ENCODE results near the gene PLA1A. TPM values are rescaled to one million over a fixed set of nuclear protein-coding genes. Genes with fewer than 3 reads are reported as not detected.

Gene PLA1A
- polyA plus RNA-seq, 1 of the 3 experiments (the other 2 are of a cell fraction) = not detected

DNA sequence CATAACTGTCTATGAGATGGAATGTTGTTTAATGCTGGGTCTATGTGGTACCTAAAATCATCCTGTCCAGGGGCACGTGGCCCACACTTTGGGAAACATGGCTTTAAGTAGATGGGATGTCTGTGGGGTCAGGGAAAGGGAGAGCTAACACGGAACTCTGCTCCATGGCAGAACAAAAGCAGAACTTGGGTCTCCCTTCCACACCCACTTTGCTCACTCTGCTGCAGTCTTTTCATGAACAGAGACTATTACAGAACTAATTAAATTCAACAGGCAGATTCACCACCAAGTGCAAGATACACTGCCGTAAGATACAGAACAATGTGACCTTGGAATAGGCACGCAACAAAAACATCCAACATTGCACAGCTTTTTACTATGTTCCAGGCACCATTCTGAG lies 34.5 kb downstream of the PLA1A start:
- TF ChIP-seq YY1 (IDR thresholded peaks at IDR 0.05; ENCODE audit: low read depth) (no peak), TEAD4 (IDR thresholded peaks at IDR 0.05; ENCODE audit: borderline replicate concordance, insufficient read depth) (no peak), MAX (IDR thresholded peaks at IDR 0.05; ENCODE audit: low read depth) (no peak), FOXJ3 (CRISPR knock-in tag; IDR thresholded peaks at IDR 0.05) (no peak), FOSL2 (IDR thresholded peaks at IDR 0.05; ENCODE audit: borderline replicate concordance, low read depth) (no peak), NFIC (IDR thresholded peaks at IDR 0.05; ENCODE audit: borderline replicate concordance) (no peak), GABPA (IDR thresholded peaks at IDR 0.05; ENCODE audit: low read depth) (no peak), NRF1 (IDR thresholded peaks at IDR 0.05; ENCODE audit: low read depth, low read length) (no peak), MEF2A (IDR thresholded peaks at IDR 0.05; ENCODE audit: borderline replicate concordance, low read depth) (no peak), RAD21 (IDR thresholded peaks at IDR 0.05; ENCODE audit: low read length) (no peak), EP300 (IDR thresholded peaks at IDR 0.05; ENCODE audit: borderline replicate concordance in 1 of 2, low read depth in 1 of 2, low read length in 1 of 2) (no peak; a peak in 1 of 4 replicates), CTCF (IDR thresholded peaks at IDR 0.05) (no peak), GATA2 (CRISPR knock-in tag; IDR thresholded peaks at IDR 0.05) (no peak), SMC3 (IDR thresholded peaks at IDR 0.05; ENCODE audit: low read depth, low read length) (no peak)
- TF ChIP-seq, protein P1, sequence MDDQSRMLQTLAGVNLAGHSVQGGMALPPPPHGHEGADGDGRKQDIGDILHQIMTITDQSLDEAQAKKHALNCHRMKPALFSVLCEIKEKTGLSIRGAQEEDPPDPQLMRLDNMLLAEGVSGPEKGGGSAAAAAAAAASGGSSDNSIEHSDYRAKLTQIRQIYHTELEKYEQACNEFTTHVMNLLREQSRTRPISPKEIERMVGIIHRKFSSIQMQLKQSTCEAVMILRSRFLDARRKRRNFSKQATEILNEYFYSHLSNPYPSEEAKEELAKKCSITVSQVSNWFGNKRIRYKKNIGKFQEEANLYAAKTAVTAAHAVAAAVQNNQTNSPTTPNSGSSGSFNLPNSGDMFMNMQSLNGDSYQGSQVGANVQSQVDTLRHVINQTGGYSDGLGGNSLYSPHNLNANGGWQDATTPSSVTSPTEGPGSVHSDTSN (IDR thresholded peaks at IDR 0.05) = no peak
- TF ChIP-seq, protein P2, sequence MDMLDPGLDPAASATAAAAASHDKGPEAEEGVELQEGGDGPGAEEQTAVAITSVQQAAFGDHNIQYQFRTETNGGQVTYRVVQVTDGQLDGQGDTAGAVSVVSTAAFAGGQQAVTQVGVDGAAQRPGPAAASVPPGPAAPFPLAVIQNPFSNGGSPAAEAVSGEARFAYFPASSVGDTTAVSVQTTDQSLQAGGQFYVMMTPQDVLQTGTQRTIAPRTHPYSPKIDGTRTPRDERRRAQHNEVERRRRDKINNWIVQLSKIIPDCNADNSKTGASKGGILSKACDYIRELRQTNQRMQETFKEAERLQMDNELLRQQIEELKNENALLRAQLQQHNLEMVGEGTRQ (IDR thresholded peaks at IDR 0.05; ENCODE audit: borderline replicate concordance, low read depth, low read length) = no peak
- TF ChIP-seq, protein P3, sequence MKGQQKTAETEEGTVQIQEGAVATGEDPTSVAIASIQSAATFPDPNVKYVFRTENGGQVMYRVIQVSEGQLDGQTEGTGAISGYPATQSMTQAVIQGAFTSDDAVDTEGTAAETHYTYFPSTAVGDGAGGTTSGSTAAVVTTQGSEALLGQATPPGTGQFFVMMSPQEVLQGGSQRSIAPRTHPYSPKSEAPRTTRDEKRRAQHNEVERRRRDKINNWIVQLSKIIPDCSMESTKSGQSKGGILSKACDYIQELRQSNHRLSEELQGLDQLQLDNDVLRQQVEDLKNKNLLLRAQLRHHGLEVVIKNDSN (IDR thresholded peaks at IDR 0.05; ENCODE audit: borderline replicate concordance, low read depth) = no peak
- no peak overlapping the region for H3K4me2 ChIP-seq
- peaks cover 2% of the 10 kb centered on the region for H3F3A ChIP-seq (replicated peaks; ENCODE audit: insufficient read depth)
- peak overlapping the region in 1 of 2 experiments; percentile 51; a peak in 2 of 4 replicates for H3K27ac ChIP-seq (ENCODE audit: low read depth in 2 of 2, low read length in 1 of 2)
- POLR2A ChIA-PET = no interaction called here
- no peak overlapping the region for H3K9ac ChIP-seq
- H3K79me2 ChIP-seq (ENCODE audit: insufficient read depth) = no peaks in the 10 kb centered on the region
- H4K20me1 ChIP-seq (ENCODE audit: insufficient read depth) = no peaks in the 10 kb centered on the region
- H3K9me3 ChIP-seq = no peaks in the 10 kb centered on the region
- CTCF ChIA-PET = no interaction called here
- 76% methylated on average over 4 of the region's 4 CpGs for WGBS (ENCODE audit: low lambda C conversion rate)
- no peak for DNase-seq
- no peaks in the 10 kb centered on the region for H3K27me3 ChIP-seq (ENCODE audit: insufficient read depth)
- H2AFZ ChIP-seq (ENCODE audit: low read depth) = no peak overlapping the region
- H3K36me3 ChIP-seq (replicated peaks in 1 of 2; ENCODE audit: control insufficient read depth in 1 of 2, insufficient read depth in 2 of 2, low read length in 1 of 2) = no peaks in the 10 kb centered on the region
- peaks cover 6 to 27% of the 10 kb centered on the region in 2 experiments for H3K4me1 ChIP-seq (ENCODE audit: control insufficient read depth in 1 of 2, insufficient read depth in 2 of 2, low read depth in 1 of 2, low read length in 1 of 2)
- H3K9me2 ChIP-seq = no peaks in the 10 kb centered on the region
- H3K4me3 ChIP-seq (ENCODE audit: low read depth in 2 of 2, low read length in 1 of 2) = no peak overlapping the region
